LNCAP (cell line): ENCODE results near the gene FURIN.

Experiments used
- CTCF ChIP-seq: fragments of 450-650 bp; IDR thresholded peaks from 2 replicates; pipeline ENCODE4 v1.5.1; 2017; ENCODE audit warnings: mild to moderate bottlenecking

Gene FURIN

GRCh38 chr15:90883976-90884718, 15.8 kb downstream of the FURIN start, which contains the start of gene FES:
Gene FES, plus strand, starts transcription at chr15:90884504. Its CDS starts 542 bp downstream, at chr15:90885046.
- no peak for TF ChIP-seq CTCF

GRCh38 chr15:90884719-90885431, 16.5 kb downstream of the FURIN start:
- TF ChIP-seq CTCF = no peak

- TF ChIP-seq CTCF = peak; percentile 98
Observed at GRCh38 chr15:90885432-90886290, 17.3 kb downstream of the FURIN start.

GRCh38 chr15:90886291-90886614, 17.9 kb downstream of the FURIN start:
- TF ChIP-seq CTCF = peak; percentile 42; the same call in 1 of the 2 replicates

- no peak for TF ChIP-seq CTCF
Observed at GRCh38 chr15:90887037-90887481, 18.7 kb downstream of the FURIN start.

- TF ChIP-seq CTCF = no peak
Observed at GRCh38 chr15:90889313-90889730, 20.9 kb downstream of the FURIN start.

GRCh38 chr15:90889736-90890456, 21.5 kb downstream of the FURIN start:
- no peak for TF ChIP-seq CTCF
